A549 (cell line): ENCODE measurements around the gene GALNT16. TPM values are rescaled to one million over a fixed set of nuclear protein-coding genes. Genes with fewer than 3 reads are reported as not detected.

Source experiments
- ATAC-seq, 2 experiments: fragments of 200-7000 bp in 1 of 2; fragments of >200 bp in 1 of 2; cut with Nextera tagmentation in 1 of 2; cut with Tn5 transposase in 1 of 2; 3 replicates each; pipeline versions ENCODE4 v1.8.0 to v1.9.1; 2018 to 2020; ENCODE audit warnings: mild to moderate bottlenecking in 1 of 2, moderate library complexity in 1 of 2
- CTCF ChIA-PET: fragments of 300-600 bp; sonication (Branson Sonifier 250); formaldehyde crosslinking; extraction: SDS; loops from one replicate; lab custom pipeline; 2021; ENCODE audit warnings: antibody characterized with exemption, inconsistent platforms; lab: Yijun Ruan, JAX
- POLR2A ChIA-PET: fragments of 350-600 bp; formaldehyde crosslinking; extraction: SDS; loops from one replicate; lab custom pipeline; 2021; ENCODE audit warnings: antibody characterized with exemption, inconsistent platforms; lab: Yijun Ruan, JAX
- DNase-seq, 2 experiments: peaks; one replicate each; pipeline versions ENCODE4 v3.0.0 to v3.0.0-alpha.2; 2011 to 2016; ENCODE audit warnings: low read depth in 1 of 2, low spot score in 1 of 2
- FAIRE-seq: peaks from 2 replicates; lab custom pipeline; 2011; peaks lifted over from hg19 to GRCh38; lab: Jason Lieb, UNC
- H3K27ac ChIP-seq, 2 experiments: fragments of >200 bp; sonication (Bioruptor Twin); formaldehyde crosslinking; 3 replicates each; pipeline ENCODE4 v1.5.1; 2016 to 2017
- H3K4me1 ChIP-seq: fragments of >200 bp; sonication (Bioruptor Twin); formaldehyde crosslinking; 3 replicates; pipeline ENCODE4 v1.6.1; 2016
- H3K4me2 ChIP-seq: fragments of >200 bp; sonication (Bioruptor Twin); formaldehyde crosslinking; 3 replicates; pipeline ENCODE4 v1.6.1; 2016
- H3K4me3 ChIP-seq: fragments of >200 bp; sonication (Bioruptor Twin); formaldehyde crosslinking; 3 replicates; pipeline ENCODE4 v1.5.1; 2016
- H3K9me3 ChIP-seq: fragments of >200 bp; sonication (Bioruptor Twin); formaldehyde crosslinking; 3 replicates; pipeline ENCODE4 v1.6.1; 2016
- CBX2 ChIP-seq: fragments of 200-600 bp; sonication (generic); IDR thresholded peaks from 2 replicates; pipeline ENCODE4 v1.6.1; 2016; ENCODE audit warnings: low read depth, mild to moderate bottlenecking, borderline replicate concordance
- CBX8 ChIP-seq: fragments of 200-600 bp; sonication (generic); IDR thresholded peaks from 2 replicates; pipeline ENCODE4 v1.6.1; 2016
- CEBPB ChIP-seq, 2 experiments: fragments of >200 bp in 1 of 2; sonication (Bioruptor Twin) in 1 of 2; formaldehyde crosslinking in 1 of 2; IDR thresholded peaks; 2 replicates each; pipeline ENCODE4 v1.6.1; 2012 to 2016
- CHD2 ChIP-seq: fragments of 150-350 bp; IDR thresholded peaks from 2 replicates; pipeline ENCODE4 v1.6.1; 2014; ENCODE audit warnings: low read length; ENCODE audit not compliant: partially characterized antibody
- EHF ChIP-seq: fragments of 250-450 bp; sonication (Bioruptor Pico); IDR thresholded peaks from 2 replicates; pipeline ENCODE4 v1.5.0; 2020; ENCODE audit warnings: mild to moderate bottlenecking
- EHMT2 ChIP-seq: fragments of 200-600 bp; sonication (generic); IDR thresholded peaks from 2 replicates; pipeline ENCODE4 v1.6.1; 2016; ENCODE audit warnings: antibody characterized with exemption, low read depth, mild to moderate bottlenecking, moderate library complexity
- EP300 ChIP-seq, 2 experiments: fragments of >200 bp; sonication (Bioruptor Twin); formaldehyde crosslinking; IDR thresholded peaks; 2 replicates in 1 of 2; 3 replicates in 1 of 2; pipeline ENCODE4 v1.6.1; 2016 to 2017
- HDAC2 ChIP-seq: fragments of 200-600 bp; sonication (generic); IDR thresholded peaks from 2 replicates; pipeline ENCODE4 v1.6.1; 2016
- HEYL ChIP-seq: fragments of 250-450 bp; sonication (Bioruptor Pico); IDR thresholded peaks from 2 replicates; pipeline ENCODE4 v1.8.0; 2021; ENCODE audit warnings: mild to moderate bottlenecking, moderate library complexity
- HOXA7 ChIP-seq: fragments of 250-450 bp; sonication (Bioruptor Pico); IDR thresholded peaks from 2 replicates; pipeline ENCODE4 v1.5.0; 2020; ENCODE audit warnings: mild to moderate bottlenecking, moderate library complexity
- HOXB13 ChIP-seq: fragments of 250-450 bp; sonication (Bioruptor Pico); IDR thresholded peaks from 2 replicates; pipeline ENCODE4 v1.5.0; 2020; ENCODE audit warnings: low read depth, mild to moderate bottlenecking, moderate library complexity
- HOXB5 ChIP-seq: fragments of 250-450 bp; sonication (Bioruptor Pico); IDR thresholded peaks from 2 replicates; pipeline ENCODE4 v1.5.0; 2020; ENCODE audit warnings: mild to moderate bottlenecking, moderate library complexity
- JUN ChIP-seq, 2 experiments: fragments of >200 bp; sonication (Bioruptor Twin); formaldehyde crosslinking; IDR thresholded peaks; 2 replicates in 1 of 2; 3 replicates in 1 of 2; pipeline ENCODE4 v1.6.1; 2016 to 2017
- KDM5A ChIP-seq: fragments of 200-600 bp; sonication (generic); IDR thresholded peaks from 2 replicates; pipeline ENCODE4 v1.6.1; 2016; ENCODE audit warnings: antibody characterized with exemption, mild to moderate bottlenecking
- MAFK ChIP-seq: fragments of 450-650 bp; IDR thresholded peaks from 2 replicates; pipeline ENCODE4 v1.6.1; 2014; ENCODE audit not compliant: partially characterized antibody
- MYC ChIP-seq: IDR thresholded peaks from 2 replicates; pipeline ENCODE4 v1.6.1; 2012; ENCODE audit warnings: mild to moderate bottlenecking, inconsistent platforms, low read length, improper control_type of control experiment, borderline replicate concordance
- NPAS2 ChIP-seq: fragments of 250-450 bp; sonication (Bioruptor Pico); IDR thresholded peaks from 2 replicates; pipeline ENCODE4 v1.8.0; 2022; ENCODE audit warnings: mild to moderate bottlenecking, moderate library complexity, borderline replicate concordance
- NR3C1 ChIP-seq: fragments of >200 bp; sonication (Bioruptor Twin); formaldehyde crosslinking; IDR thresholded peaks from 3 replicates; pipeline ENCODE4 v1.6.1; 2017
- PHF8 ChIP-seq: fragments of 200-600 bp; sonication (generic); IDR thresholded peaks from 2 replicates; pipeline ENCODE4 v1.6.1; 2016; ENCODE audit warnings: low read depth, mild to moderate bottlenecking, antibody characterized with exemption, moderate library complexity, borderline replicate concordance
- POLR2A ChIP-seq: IDR thresholded peaks from 2 replicates; pipeline ENCODE4 v1.6.1; 2012; ENCODE audit warnings: mild to moderate bottlenecking, low read length
- POLR2AphosphoS2 ChIP-seq: conservative IDR thresholded peaks from 2 replicates; pipeline ENCODE4 v1.6.1; 2012; ENCODE audit warnings: low read length, improper control_type of control experiment, inconsistent platforms
- RARB ChIP-seq: fragments of 250-450 bp; sonication (Bioruptor Pico); IDR thresholded peaks from 2 replicates; pipeline ENCODE4 v1.8.0; 2021; ENCODE audit warnings: mild to moderate bottlenecking, moderate library complexity
- RFX5 ChIP-seq: fragments of 450-650 bp; IDR thresholded peaks from 2 replicates; pipeline ENCODE4 v1.7.1; 2014; ENCODE audit warnings: antibody characterized with exemption, mild to moderate bottlenecking, moderate library complexity
- RNF2 ChIP-seq: fragments of 200-600 bp; sonication (generic); IDR thresholded peaks from 2 replicates; pipeline ENCODE4 v1.6.1; 2016; ENCODE audit warnings: low read depth, mild to moderate bottlenecking, antibody characterized with exemption, moderate library complexity, borderline replicate concordance
- SMC3 ChIP-seq: fragments of >200 bp; sonication (Bioruptor Twin); formaldehyde crosslinking; IDR thresholded peaks from 3 replicates; pipeline ENCODE4 v1.6.1; 2018; ENCODE audit warnings: inconsistent platforms
- ZFP36 ChIP-seq: fragments of 450-650 bp; IDR thresholded peaks from 2 replicates; pipeline ENCODE4 v1.6.1; 2014; ENCODE audit warnings: borderline replicate concordance; ENCODE audit not compliant: partially characterized antibody
- WGBS: methylation state at CpG from one replicate; pipeline ENCODE4 v1.1.6; 2017; ENCODE audit errors: missing lambda C conversion rate; 5-methylcytosine and 5-hydroxymethylcytosine counted together
- polyA plus RNA-seq, 4 experiments: library from polyadenylated mRNA; depleted of rRNA in 3 of 4; stranded (reverse); fragments of >200 nt; fragmentation: RNase III in 1 of 4; extraction: RNeasy Plus Mini Kit Qiagen cat#74134 plus additional on column Dnase treatment in 1 of 4; gene quantifications; 2 replicates in 3 of 4; 3 replicates in 1 of 4; pipeline ENCODE4 v1.2.3, GENCODE V29; 2011 to 2017
- TF ChIP-seq, protein P1 (sequence below): fragments of 200-600 bp; sonication (generic); IDR thresholded peaks from 2 replicates; pipeline ENCODE4 v1.6.1; 2016; ENCODE audit warnings: antibody characterized with exemption, mild to moderate bottlenecking, moderate library complexity
- TF ChIP-seq, protein P2 (sequence below): fragments of 250-450 bp; sonication (Bioruptor Pico); IDR thresholded peaks from 2 replicates; pipeline ENCODE4 v1.5.0; 2021; ENCODE audit warnings: mild to moderate bottlenecking, moderate library complexity, borderline replicate concordance
- TF ChIP-seq, protein P3 (sequence below): IDR thresholded peaks from 2 replicates; pipeline ENCODE4 v1.6.1; 2012; ENCODE audit warnings: low read depth, borderline replicate concordance

The GALNT16 gene
- polyA plus RNA-seq, 2 of the 4 experiments (the other 2 are of a cell fraction), result 2.8 to 3.4 TPM

DNA sequence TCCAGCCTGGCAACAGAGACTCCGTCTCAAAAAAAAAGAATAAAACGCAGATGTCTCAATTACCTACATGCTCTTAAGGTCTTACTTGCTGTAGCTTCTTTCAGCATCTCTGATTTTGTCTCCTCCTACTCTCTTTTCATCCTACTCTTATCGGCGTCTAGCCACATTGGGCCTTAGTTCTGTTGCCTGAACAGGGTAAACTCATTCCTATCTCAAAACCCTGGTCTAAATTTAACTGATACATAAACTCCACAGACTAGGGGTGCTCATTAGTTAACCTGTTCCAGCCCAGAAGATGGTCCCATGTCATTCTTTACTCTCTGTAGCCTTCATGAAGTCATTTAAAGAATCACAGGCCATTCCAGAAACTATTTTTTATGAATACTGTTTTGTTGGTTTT is 35.0 kb upstream of the GALNT16 start:
- Histone ChIP-seq H3K9me3 (no peaks in the 10 kb centered on the region), H3K4me3 (no peak overlapping the region), H3K27ac (no peak overlapping the region), H3K4me1 (no peaks in the 10 kb centered on the region), H3K4me2 (no peak overlapping the region)
- ATAC-seq, result no peak
- TF ChIP-seq EHMT2 (no peak), CBX2 (no peak), EP300 (IDR thresholded peaks at IDR 0.05) (no peak), MYC (no peak), CEBPB (IDR thresholded peaks at IDR 0.05) (no peak), ZFP36 (no peak), NR3C1 (no peak), KDM5A (no peak), EHF (CRISPR knock-in tag) (no peak), HDAC2 (no peak), HOXB5 (no peak), RFX5 (no peak), HEYL (no peak), JUN (IDR thresholded peaks at IDR 0.05) (no peak), CHD2 (no peak), POLR2AphosphoS2 (no peak), POLR2A (no peak)
- TF ChIP-seq, protein P1, sequence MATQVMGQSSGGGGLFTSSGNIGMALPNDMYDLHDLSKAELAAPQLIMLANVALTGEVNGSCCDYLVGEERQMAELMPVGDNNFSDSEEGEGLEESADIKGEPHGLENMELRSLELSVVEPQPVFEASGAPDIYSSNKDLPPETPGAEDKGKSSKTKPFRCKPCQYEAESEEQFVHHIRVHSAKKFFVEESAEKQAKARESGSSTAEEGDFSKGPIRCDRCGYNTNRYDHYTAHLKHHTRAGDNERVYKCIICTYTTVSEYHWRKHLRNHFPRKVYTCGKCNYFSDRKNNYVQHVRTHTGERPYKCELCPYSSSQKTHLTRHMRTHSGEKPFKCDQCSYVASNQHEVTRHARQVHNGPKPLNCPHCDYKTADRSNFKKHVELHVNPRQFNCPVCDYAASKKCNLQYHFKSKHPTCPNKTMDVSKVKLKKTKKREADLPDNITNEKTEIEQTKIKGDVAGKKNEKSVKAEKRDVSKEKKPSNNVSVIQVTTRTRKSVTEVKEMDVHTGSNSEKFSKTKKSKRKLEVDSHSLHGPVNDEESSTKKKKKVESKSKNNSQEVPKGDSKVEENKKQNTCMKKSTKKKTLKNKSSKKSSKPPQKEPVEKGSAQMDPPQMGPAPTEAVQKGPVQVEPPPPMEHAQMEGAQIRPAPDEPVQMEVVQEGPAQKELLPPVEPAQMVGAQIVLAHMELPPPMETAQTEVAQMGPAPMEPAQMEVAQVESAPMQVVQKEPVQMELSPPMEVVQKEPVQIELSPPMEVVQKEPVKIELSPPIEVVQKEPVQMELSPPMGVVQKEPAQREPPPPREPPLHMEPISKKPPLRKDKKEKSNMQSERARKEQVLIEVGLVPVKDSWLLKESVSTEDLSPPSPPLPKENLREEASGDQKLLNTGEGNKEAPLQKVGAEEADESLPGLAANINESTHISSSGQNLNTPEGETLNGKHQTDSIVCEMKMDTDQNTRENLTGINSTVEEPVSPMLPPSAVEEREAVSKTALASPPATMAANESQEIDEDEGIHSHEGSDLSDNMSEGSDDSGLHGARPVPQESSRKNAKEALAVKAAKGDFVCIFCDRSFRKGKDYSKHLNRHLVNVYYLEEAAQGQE, result no peak
- TF ChIP-seq, protein P2, sequence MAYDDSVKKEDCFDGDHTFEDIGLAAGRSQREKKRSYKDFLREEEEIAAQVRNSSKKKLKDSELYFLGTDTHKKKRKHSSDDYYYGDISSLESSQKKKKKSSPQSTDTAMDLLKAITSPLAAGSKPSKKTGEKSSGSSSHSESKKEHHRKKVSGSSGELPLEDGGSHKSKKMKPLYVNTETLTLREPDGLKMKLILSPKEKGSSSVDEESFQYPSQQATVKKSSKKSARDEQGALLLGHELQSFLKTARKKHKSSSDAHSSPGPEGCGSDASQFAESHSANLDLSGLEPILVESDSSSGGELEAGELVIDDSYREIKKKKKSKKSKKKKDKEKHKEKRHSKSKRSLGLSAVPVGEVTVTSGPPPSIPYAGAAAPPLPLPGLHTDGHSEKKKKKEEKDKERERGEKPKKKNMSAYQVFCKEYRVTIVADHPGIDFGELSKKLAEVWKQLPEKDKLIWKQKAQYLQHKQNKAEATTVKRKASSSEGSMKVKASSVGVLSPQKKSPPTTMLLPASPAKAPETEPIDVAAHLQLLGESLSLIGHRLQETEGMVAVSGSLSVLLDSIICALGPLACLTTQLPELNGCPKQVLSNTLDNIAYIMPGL (CRISPR knock-in tag), result no peak
- TF ChIP-seq, protein P3, sequence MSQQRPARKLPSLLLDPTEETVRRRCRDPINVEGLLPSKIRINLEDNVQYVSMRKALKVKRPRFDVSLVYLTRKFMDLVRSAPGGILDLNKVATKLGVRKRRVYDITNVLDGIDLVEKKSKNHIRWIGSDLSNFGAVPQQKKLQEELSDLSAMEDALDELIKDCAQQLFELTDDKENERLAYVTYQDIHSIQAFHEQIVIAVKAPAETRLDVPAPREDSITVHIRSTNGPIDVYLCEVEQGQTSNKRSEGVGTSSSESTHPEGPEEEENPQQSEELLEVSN, result no peak
- 94% methylated on average over 4 of the region's 4 CpGs for WGBS
- ChIA-PET CTCF (interaction anchor here (2.5 kb wide), 1 partner anchor 17 kb away, joined by 12 read pairs; no protein-coding TSS in a partner anchor), POLR2A (no interaction called here)
- no peak for DNase-seq
- FAIRE-seq, result no peak

DNA sequence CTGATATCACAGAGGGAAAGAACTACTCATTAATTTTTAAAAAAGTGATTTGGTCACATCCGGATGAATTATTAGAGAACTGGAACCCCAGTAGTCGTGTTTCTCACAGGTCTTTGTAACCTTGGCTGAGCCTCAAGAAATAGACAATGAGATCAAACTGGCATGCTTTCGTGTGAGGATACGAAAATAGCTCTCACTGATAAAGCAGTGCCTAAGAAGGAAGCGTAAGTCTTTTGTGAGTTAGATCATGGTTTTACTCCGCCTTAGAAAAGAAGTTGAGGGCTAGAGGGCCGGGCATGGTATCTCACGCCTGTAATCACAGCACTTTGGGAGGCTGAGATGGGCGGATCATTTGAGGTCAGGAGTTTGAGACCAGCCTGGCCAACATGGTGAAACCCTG is 33.8 kb upstream of the GALNT16 start:
- Histone ChIP-seq H3K27ac (no peak overlapping the region), H3K9me3 (no peaks in the 10 kb centered on the region), H3K4me2 (no peak overlapping the region), H3K4me3 (no peak overlapping the region), H3K4me1 (no peaks in the 10 kb centered on the region)
- DNase-seq, result no peak
- CTCF ChIA-PET, result interaction anchor here (0.6 to 3.5 kb wide), 6 partner anchors 16 to 317 kb away, joined by 3 to 12 read pairs (median 4); no protein-coding TSS in a partner anchor
- ATAC-seq, result no peak
- 87% methylated on average over 9 of the region's 9 CpGs for WGBS
- POLR2A ChIA-PET, result no interaction called here
- FAIRE-seq, result no peak
- TF ChIP-seq EHF (CRISPR knock-in tag) (no peak), HOXA7 (no peak), RNF2 (no peak), NPAS2 (CRISPR knock-in tag) (no peak), CBX8 (no peak), HOXB13 (no peak), RARB (CRISPR knock-in tag) (no peak), MAFK (no peak), PHF8 (no peak), SMC3 (no peak), ZFP36 (no peak), CHD2 (no peak), CBX2 (no peak)
- TF ChIP-seq, all 56 proteins: peak for 0
